GM21367 (cell line): ENCODE data around the gene CHST4.
"Not testable (repeated sequence)": the region's sequence is repeated elsewhere in the genome, so short reads cannot be mapped to it uniquely, and the experiment has no call there.

Experiments
- ATAC-seq: cut with Tn5 transposase; IDR thresholded peaks from one replicate; pipeline ENCODE4 v1.9.1; 2021; ENCODE audit not compliant: unreplicated experiment

The CHST4 gene

DNA sequence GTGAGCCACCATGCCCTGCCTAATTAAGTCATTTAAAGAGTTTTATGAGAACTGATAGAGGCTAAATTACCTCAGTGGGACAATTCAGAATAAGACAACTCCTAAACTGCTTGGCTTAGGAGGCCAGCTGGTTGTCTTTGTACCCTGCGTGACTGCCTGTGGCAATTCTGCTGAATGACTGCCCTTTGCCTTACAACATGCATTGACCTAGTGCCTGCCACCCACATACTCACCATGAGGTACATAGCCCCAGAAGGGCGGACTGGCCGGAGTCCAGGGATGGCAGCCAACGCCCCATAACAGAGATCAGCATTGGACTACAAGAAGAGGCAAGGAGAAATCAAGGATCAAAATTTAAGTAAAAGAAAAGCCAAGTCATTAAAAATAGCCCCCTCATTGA lies 43.4 kb downstream of the CHST4 start:
- ATAC-seq, result no peak

DNA sequence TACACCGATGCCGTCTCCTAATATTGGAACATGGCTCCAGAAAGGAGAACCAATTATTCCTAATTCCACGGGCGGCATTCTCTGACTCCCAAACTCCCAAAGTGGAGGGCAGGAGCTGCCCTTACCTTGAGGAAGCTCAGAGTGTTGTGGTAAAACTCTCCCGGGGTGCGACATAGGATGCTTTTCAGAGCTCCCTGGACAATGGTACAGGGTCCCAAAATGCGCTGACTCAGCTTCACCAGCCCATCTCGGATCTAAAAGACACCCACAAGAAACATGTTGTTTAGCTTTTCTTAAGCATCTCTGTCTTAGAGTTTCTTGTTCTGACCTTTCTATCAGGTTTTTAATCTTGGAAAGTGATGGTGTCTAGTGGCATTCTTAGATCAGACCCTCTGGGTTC lies 43.9 kb downstream of the CHST4 start:
- ATAC-seq, result no peak

DNA sequence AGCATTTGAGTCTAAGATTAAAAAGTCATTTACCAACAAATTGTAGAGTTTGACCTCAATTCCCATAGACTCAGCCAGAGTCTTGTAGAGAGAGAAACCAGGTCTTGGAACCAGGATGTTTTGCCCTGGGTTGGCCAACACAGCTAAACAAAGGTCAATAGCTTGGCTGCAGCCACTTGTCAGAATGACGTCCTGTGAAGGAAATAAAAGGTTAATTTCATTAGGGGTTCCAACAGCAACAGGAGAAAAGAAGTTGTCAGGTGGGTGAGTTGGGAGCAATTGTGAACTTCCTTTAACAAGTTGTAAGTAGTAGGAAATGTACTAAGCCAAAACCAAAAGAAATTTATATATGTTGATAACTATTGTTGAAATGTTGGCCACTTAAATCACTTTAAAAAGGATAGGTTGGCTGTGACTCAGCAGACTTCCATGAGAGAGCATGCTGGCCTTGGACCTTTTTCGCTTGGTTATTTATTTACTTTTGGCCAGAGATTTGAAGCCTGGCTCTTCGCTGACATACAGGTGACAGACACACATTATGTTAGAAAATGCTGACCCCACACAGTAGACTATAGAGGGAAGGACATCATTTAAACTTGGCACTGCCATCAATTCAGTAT lies 46.4 kb downstream of the CHST4 start:
- ATAC-seq, result no peak

- no peak for ATAC-seq
Observed at GRCh38 chr16:71573387-71574094, 47.3 kb downstream of the CHST4 start.

- ATAC-seq, result no peak
Observed at GRCh38 chr16:71574702-71575101, 48.5 kb downstream of the CHST4 start.

GRCh38 chr16:71576971-71577370 lies 50.7 kb downstream of the CHST4 start, which contains the start of gene TAT:
Gene TAT, minus strand, starts transcription at chr16:71577092. Its CDS starts 677 bp downstream, at chr16:71576415.
- ATAC-seq, result no peak

DNA sequence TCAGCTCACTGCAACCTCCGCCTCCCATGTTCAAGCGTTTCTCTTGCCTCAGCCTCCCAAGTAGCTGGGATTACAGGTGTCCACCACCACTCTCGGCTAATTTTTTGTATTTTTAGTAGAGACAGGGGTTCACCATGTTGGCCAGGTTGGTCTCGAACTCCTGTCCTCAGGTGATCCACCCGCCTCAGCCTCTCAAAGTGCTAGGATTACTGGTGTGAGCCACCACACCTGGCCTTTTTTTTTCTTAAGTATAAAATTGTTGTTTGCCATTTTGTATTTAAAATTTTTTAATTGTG lies 56.3 kb downstream of the CHST4 start:
- not testable (repeated sequence) for ATAC-seq

- no peak for ATAC-seq
Observed at GRCh38 chr16:71584543-71585317, 58.5 kb downstream of the CHST4 start.

DNA sequence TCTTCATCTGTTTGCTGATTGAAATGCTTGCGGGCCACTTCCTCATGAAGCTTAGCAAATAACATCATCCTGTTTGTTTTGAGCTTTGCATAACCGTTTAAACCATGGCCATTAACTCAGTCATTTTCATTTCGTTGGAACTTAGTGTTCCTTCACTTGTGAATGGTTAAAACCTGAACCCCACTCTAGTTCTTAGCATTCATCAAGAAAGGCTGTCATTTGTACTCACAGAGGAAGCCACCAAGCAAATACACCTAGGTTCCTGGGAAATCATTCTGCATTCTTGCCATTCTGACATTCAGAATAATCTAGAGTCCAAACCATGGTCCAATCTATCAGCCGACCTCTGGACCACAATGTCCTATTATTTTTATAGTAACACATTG lies 59.1 kb downstream of the CHST4 start:
- no peak for ATAC-seq
